SH-SY5Y (cell line): ENCODE measurements around the gene FAM120AOS.

Experiments used
- GATA2 ChIP-seq: IDR thresholded peaks from 2 replicates; pipeline ENCODE4 v1.6.1; 2011; ENCODE audit warnings: mild to moderate bottlenecking, low read depth, low read length
- GATA3 ChIP-seq: IDR thresholded peaks from 2 replicates; pipeline ENCODE4 v1.6.1; 2011; ENCODE audit warnings: low read depth, mild to moderate bottlenecking, low read length, moderate library complexity

DNA sequence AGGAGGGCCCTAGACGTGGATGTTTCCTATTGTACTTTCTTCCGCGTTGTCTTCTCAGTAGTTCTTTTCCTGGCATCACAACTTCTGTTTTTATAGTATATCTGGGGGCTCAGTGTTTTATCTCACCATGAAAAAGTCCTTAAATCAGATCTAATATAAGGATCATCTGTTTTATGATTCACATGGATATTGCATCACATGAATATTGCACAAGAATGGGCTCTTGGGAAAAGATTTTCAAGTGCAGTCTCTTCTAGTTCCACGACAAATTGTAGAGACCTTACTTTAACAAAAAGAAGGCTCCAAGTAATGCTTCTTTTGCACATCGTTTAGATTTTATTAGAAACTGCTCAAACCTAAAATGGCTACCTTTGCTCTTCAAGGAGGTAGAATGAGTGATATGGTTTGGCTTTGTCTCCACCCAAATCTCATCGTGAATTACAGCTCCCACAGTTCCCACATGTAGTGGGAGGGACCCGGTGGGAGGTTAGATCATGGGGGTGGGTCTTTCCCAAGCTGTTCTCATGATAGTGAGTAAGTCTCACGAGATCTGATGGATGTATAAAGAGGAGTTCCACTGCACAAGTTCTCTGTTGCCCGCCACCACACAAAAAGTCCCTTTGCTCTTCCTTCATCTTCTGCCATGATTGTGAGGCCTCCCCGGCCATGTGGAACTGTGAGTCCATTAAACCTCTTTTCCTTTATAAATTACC, 55.6 kb downstream of the FAM120AOS start:
- TF ChIP-seq GATA2 (no peak), GATA3 (no peak)
